HTR-8/SVneo (cell line): ENCODE data around the gene APOO.
A peak's percentile ranks its signal among the peaks of the same experiment; 100 is the strongest.
"Not testable (repeated sequence)": the region's sequence is repeated elsewhere in the genome, so short reads cannot be mapped to it uniquely, and the experiment has no call there.

Experiments used
- DNase-seq: peaks from one replicate; pipeline ENCODE4 v3.0.0; 2011; ENCODE audit warnings: low spot score, mixed read lengths; ENCODE audit not compliant: insufficient read length
- FAIRE-seq: peaks from 2 replicates; lab custom pipeline; 2011; peaks lifted over from hg19 to GRCh38; lab: Jason Lieb, UNC

Gene APOO

GRCh38 chrX:23907111-23907497 is 634 bp downstream of the APOO start:
- no peak for FAIRE-seq
- DNase-seq: no peak

GRCh38 chrX:23904096-23904495 is 3.6 kb downstream of the APOO start:
- FAIRE-seq: peak; percentile 86

GRCh38 chrX:23902419-23902818 is 5.3 kb downstream of the APOO start:
- DNase-seq (peak; percentile 61), FAIRE-seq (peak; percentile 88)

More at GRCh38 chrX:23904096-23904495, 3.6 kb downstream of the APOO start:
- DNase-seq: no peak

GRCh38 chrX:23901805-23902204 is 5.9 kb downstream of the APOO start:
- FAIRE-seq (no peak), DNase-seq (peak; percentile 74)

GRCh38 chrX:23901060-23901459 is 6.7 kb downstream of the APOO start:
- FAIRE-seq: peak; percentile 98
- DNase-seq: peak; percentile 84

DNA sequence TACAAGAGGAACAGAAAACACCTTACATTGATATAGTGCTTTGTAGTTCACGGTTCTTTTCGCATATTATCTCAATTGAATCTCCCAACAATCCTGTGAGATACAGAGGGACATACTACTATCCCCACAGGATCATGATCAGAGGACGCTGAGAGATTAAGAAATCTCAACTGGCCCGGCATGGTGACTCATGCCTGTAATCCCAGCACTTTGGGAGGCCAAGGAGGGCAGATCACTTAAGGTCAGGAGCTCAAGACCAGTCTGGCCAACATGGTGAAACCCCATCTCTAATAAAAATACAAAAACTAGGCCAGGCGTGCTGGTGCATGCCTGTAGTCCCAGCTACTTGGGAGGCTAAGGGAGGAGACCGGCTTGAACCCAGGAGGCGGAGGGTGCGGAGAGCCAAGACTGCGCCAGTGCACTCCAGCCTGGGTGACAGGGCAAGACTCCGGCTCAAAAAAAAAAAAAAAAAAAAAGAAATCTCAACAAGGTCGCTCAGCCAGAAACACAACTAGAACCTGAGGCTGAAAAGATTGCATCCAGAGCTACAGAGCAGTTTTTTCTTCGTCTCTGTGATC is 7.4 kb downstream of the APOO start:
- DNase-seq: no peak
- peak; percentile 91 for FAIRE-seq

- FAIRE-seq (no peak), DNase-seq (no peak)
Measured at GRCh38 chrX:23898412-23898959, 9.3 kb downstream of the APOO start.

GRCh38 chrX:23896981-23897380 is 10.8 kb downstream of the APOO start:
- no peak for DNase-seq

GRCh38 chrX:23896539-23896938 is 11.2 kb downstream of the APOO start:
- not testable (repeated sequence) for FAIRE-seq, DNase-seq

More at GRCh38 chrX:23896981-23897380, 10.8 kb downstream of the APOO start:
- no peak for FAIRE-seq

DNA sequence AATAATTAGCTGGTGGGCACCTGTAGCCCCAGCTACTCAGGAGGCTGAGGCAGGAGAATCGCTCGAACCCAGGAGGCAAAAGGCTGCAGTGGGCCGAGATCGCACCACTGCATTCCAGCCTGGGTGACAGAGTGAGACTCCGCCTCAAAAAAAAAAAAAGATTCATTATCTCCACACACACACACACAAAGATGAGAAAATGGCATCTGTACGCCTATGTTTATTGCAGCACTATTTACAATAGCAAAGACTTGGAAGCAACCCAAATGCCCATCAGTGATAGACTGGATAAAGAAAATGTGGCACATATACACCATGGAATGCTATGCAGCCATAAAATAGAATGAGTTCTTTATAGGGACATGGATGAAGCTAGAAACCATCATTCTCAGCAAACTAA is 12.7 kb downstream of the APOO start:
- FAIRE-seq: not testable (repeated sequence)

GRCh38 chrX:23890933-23891332 is 16.8 kb downstream of the APOO start:
- FAIRE-seq (peak; percentile 42), DNase-seq (no peak)

More for the DNA sequence above, 12.7 kb downstream of the APOO start:
- DNase-seq: not testable (repeated sequence)

- no peak for DNase-seq
- peak; percentile 88 for FAIRE-seq
Measured at GRCh38 chrX:23888887-23889501, 18.7 kb downstream of the APOO start.

GRCh38 chrX:23887918-23888317 is 19.8 kb downstream of the APOO start:
- no peak for FAIRE-seq
- no peak for DNase-seq

- FAIRE-seq: peak; percentile 40
- no peak for DNase-seq
Measured at GRCh38 chrX:23887451-23887850, 20.3 kb downstream of the APOO start.

DNA sequence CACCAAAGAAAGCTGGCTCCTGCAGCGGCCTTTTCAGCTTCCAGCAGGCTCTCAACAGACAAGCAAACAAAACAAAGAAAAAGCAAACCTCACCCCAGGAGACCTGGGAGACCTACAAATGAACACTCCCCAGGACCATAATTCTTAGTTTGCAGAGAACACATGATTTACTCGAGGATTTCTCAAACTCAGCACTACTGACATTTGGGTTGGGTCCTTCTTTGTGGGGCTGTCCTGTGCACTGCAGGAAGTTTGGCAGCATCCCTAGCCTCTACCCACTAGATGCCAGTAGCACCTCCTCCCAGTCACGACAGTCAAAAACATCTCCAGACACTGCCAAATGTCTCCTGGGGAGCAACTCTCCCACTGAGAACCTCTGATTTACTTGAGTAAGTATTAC is 21.9 kb downstream of the APOO start:
- peak; percentile 13 for FAIRE-seq
- no peak for DNase-seq

DNA sequence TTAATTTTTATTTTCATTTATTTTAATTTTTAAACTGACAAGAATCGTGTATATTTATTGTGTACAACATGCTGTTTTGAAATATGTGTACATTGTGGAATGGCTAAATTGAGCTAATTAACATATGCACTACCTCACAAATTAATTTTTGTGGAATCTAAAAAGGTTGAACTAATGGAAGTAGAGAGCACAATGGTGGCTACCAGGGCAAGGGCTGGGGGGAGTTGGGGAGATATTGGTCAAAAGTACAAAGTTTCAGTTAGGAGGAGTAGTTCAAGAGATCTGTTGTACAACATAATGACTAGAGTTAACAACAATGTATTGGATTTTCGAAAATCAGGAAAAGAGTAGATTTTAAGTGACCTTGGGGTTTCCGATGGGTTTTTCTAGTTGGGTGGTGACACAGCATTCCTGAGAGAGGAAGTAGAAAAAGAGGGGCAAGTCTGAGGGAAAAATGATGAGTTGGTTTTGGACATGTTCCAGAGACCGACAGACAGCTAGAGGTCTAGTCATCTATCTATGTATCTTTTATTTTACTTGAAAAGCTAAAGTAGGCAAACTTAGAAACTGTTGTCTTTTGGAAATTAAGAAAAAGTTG is 23.2 kb downstream of the APOO start:
- FAIRE-seq: peak; percentile 49

DNA sequence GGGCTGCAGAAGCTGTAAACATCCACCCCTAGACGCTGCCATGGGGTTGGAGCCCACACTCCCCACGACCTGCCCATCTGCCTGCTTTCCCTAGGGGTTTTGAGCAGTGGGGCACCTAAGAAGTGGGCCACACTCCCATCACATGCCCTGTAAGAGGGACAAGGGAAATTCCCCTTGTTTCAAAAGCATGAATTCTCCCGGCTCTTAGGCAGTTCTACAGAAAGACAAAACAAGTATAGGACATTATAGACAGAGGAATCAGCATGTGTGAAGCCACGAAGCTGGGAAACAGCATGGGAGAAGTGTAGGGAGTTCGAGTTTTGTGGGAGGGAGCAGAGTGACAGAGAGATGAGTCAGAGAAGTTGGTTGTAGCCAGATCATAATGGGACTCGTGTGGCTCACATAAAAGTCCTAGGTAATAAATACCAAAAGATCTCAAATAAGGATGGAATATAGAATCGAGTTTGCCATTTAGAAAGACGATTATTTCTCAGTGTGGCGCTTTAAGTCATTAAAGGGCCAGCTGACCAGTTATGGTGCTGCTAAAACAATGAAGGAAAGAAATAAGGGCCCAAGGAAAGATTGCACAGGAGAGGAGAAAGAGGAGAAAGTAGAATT is 23.9 kb downstream of the APOO start:
- DNase-seq: peak; percentile 86
- peak; percentile 95 for FAIRE-seq

More for the DNA sequence above, 23.2 kb downstream of the APOO start:
- DNase-seq: peak; percentile 56

DNA sequence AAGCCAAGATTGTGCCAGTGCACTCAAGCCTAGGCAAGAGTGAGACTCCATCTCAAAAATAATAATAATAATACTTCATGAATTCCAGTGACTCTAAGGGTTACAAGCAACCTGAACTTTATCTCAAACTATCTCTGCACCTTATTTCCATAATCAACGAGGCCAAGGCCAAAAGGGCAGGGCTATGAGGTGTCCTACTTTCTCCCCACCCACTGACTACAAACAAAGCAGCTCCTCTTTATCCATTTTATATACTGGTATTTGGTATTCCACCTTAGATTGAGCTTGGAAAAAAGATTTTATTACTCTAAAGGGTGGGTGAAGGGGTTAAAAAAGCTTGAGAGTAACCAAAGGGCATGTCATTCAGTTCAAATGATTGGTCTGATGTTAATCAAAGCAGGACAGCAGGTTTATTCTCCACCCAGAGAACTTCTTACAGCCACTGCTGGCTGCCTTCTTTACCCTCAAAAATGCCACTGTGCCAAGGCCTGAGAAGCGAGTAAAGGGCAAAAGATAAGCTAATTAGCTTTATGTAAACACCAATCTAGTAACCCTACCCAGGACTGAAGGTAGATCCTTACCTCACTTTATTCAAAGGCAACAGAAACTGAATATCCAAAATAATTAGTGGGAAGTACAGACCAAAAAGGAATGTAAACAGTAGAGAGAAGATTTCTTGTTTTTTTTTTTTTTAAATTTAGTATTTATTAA is 28.2 kb downstream of the APOO start:
- DNase-seq (no peak), FAIRE-seq (no peak)

DNA sequence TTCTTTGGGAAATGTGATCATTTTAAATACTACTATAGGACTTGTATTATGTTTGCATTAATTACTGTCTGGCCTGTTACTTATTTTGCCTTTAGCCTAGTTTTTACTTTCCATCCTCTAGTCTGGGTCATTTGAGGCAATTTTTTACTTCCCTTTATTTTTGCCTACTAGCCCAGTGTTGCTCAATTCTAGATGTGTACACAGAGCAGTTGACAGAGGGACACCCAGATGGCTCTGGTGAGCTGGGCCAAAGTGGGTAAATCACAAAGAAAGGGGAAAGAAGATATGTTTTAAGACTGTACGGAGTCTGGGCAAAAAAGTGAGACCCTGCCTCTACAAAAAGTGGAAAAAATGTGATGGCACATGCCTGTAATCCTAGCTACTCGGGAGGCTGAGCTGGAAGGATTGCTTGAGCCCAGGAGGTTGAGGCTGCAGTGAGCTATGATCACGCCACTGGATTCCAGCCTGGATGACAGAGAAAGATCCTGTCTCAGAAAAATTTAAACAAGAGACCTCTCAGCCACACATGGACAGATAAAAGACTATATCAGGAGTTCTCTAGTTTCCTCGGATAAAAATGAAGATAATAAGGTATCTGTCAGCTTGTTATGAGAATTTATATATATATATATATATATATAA is 35.7 kb downstream of the APOO start:
- no peak for FAIRE-seq
- DNase-seq: no peak

GRCh38 chrX:23870041-23870440 is 37.7 kb downstream of the APOO start:
- no peak for FAIRE-seq
- no peak for DNase-seq
